ENCODE data around the gene HCFC2.

Gene HCFC2

GRCh38 chr12:104152685-104153241, 88.4 kb downstream of the HCFC2 start:
- no peak overlapping the region for H3K27ac ChIP-seq

DNA sequence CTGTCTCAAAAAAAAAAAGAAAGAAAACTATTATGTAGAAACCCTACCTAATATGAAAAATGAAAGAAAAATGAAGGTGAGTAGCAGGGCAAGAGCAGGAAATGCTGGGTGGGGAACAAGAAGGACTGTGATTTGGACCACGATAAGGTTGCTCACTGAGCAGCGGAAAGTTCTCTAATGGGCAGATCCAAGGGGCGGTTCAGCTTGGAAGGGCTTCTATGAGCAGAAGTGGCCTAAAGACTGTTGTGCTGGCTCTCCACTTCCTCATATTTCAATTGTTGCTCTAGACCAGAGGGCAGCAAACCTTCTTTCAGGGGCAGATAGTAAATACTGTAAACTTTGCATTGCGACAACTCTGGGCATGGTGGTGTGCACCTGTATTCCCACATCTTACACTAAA, 90.0 kb downstream of the HCFC2 start:
- DNase-seq (ENCODE audit: low read depth, low spot score) = no peak

More at GRCh38 chr12:104152685-104153241, 88.4 kb downstream of the HCFC2 start:
- DNase-seq (ENCODE audit: low read depth, low spot score) = no peak

DNA sequence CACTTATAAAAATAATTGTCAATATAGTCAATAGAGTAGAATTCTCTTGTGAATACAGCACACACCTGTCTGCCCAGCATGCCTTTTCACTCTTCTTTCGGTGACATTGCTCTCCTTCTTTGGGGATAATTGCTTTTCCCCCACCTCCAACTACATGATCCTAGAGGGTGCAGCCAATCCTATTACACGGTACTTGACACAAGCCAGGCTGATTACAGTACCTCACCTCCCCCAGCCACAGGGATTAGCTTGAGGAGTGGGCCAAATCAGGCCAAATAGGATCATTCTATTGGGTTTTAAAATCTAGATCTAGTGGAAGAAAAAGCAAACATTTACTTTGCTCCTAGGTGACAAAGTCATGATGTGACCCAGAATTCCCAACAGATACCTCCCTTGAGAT, 90.5 kb downstream of the HCFC2 start:
- H3K27ac ChIP-seq = no peak overlapping the region
- no peak for DNase-seq (ENCODE audit: low read depth, low spot score)

More for the DNA sequence above, 90.0 kb downstream of the HCFC2 start:
- H3K27ac ChIP-seq = no peak overlapping the region
